ENCODE measurements around the gene ZNF75A.

Gene ZNF75A

GRCh38 chr16:3304370-3304769 lies 927 bp upstream of the ZNF75A start:
- no peak for TF ChIP-seq BACH2 (CRISPR knock-in tag; IDR thresholded peaks at IDR 0.05; ENCODE audit: borderline replicate concordance)
- no peak for TF ChIP-seq ZFP3 (CRISPR knock-in tag; IDR thresholded peaks at IDR 0.05)
- TF ChIP-seq ZC3H10 (CRISPR knock-in tag; IDR thresholded peaks at IDR 0.05): no peak
- TF ChIP-seq GLIS3 (CRISPR knock-in tag; IDR thresholded peaks at IDR 0.05): no peak
- TF ChIP-seq TSHZ2 (CRISPR knock-in tag; IDR thresholded peaks at IDR 0.05): no peak
- TF ChIP-seq ZNF8 (CRISPR knock-in tag; IDR thresholded peaks at IDR 0.05): no peak
- no peak for TF ChIP-seq SNAI2 (CRISPR knock-in tag; IDR thresholded peaks at IDR 0.05)
- no peak for TF ChIP-seq RARB (CRISPR knock-in tag; IDR thresholded peaks at IDR 0.05)
- TF ChIP-seq CSRNP3 (CRISPR knock-in tag; IDR thresholded peaks at IDR 0.05): no peak
- no peak for TF ChIP-seq OSR1 (CRISPR knock-in tag; IDR thresholded peaks at IDR 0.05)
- no peak for ATAC-seq

- no peak for TF ChIP-seq ARNTL (CRISPR knock-in tag; IDR thresholded peaks at IDR 0.05; ENCODE audit: borderline replicate concordance, low read depth)
- TF ChIP-seq PPARA (CRISPR knock-in tag; IDR thresholded peaks at IDR 0.05; ENCODE audit: borderline replicate concordance): no peak
- TF ChIP-seq CREB5 (CRISPR knock-in tag; IDR thresholded peaks at IDR 0.05; ENCODE audit: low read depth): no peak
- no peak for TF ChIP-seq ZNF70 (CRISPR knock-in tag; IDR thresholded peaks at IDR 0.05)
- ATAC-seq: no peak
These were observed 781 bp downstream of the ZNF75A start for GRCh38 chr16:3306078-3306477.

DNA sequence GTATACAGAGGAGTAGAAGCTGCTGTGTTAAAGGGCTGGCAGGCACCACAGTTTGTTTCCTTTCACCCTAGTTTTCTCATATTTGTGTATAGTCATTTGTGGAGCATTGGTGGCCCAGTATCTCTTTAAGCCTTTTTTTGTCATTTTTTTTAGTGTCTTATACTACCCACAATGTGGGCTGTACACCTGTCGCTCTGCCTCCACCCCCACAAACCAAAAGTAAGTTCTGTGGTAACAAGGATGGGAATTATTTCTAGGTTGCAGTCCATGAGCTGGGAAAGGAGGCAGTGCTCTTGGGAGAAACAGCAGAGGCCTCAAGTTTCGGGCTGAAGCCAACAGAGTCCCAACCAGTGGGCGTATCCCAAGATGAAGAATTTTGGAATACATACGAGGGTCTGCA lies 6.2 kb downstream of the ZNF75A start:
- TF ChIP-seq ISL1 (CRISPR knock-in tag; IDR thresholded peaks at IDR 0.05) (no peak), ZNF8 (CRISPR knock-in tag; IDR thresholded peaks at IDR 0.05) (no peak), TSHZ2 (CRISPR knock-in tag; IDR thresholded peaks at IDR 0.05) (no peak), ZC3H10 (CRISPR knock-in tag; IDR thresholded peaks at IDR 0.05) (no peak), CSDC2 (CRISPR knock-in tag; IDR thresholded peaks at IDR 0.05) (no peak), CREB5 (CRISPR knock-in tag; IDR thresholded peaks at IDR 0.05; ENCODE audit: low read depth) (no peak), ESRRG (CRISPR knock-in tag; IDR thresholded peaks at IDR 0.05) (no peak), RARB (CRISPR knock-in tag; IDR thresholded peaks at IDR 0.05) (no peak), CSRNP3 (CRISPR knock-in tag; IDR thresholded peaks at IDR 0.05) (no peak), ZNF565 (CRISPR knock-in tag; conservative IDR thresholded peaks at IDR 0.05; ENCODE audit: low read depth) (no peak), TOX (CRISPR knock-in tag; IDR thresholded peaks at IDR 0.05; ENCODE audit: borderline replicate concordance) (no peak), ZFP30 (CRISPR knock-in tag; IDR thresholded peaks at IDR 0.05) (no peak), TCF4 (CRISPR knock-in tag; IDR thresholded peaks at IDR 0.05; ENCODE audit: borderline replicate concordance) (no peak), BACH2 (CRISPR knock-in tag; IDR thresholded peaks at IDR 0.05; ENCODE audit: borderline replicate concordance) (no peak), ARNTL (CRISPR knock-in tag; IDR thresholded peaks at IDR 0.05; ENCODE audit: borderline replicate concordance, low read depth) (no peak), PPARA (CRISPR knock-in tag; IDR thresholded peaks at IDR 0.05; ENCODE audit: borderline replicate concordance) (no peak), GLIS3 (CRISPR knock-in tag; IDR thresholded peaks at IDR 0.05) (no peak), SNAI2 (CRISPR knock-in tag; IDR thresholded peaks at IDR 0.05) (no peak)
- TF ChIP-seq, protein P1, sequence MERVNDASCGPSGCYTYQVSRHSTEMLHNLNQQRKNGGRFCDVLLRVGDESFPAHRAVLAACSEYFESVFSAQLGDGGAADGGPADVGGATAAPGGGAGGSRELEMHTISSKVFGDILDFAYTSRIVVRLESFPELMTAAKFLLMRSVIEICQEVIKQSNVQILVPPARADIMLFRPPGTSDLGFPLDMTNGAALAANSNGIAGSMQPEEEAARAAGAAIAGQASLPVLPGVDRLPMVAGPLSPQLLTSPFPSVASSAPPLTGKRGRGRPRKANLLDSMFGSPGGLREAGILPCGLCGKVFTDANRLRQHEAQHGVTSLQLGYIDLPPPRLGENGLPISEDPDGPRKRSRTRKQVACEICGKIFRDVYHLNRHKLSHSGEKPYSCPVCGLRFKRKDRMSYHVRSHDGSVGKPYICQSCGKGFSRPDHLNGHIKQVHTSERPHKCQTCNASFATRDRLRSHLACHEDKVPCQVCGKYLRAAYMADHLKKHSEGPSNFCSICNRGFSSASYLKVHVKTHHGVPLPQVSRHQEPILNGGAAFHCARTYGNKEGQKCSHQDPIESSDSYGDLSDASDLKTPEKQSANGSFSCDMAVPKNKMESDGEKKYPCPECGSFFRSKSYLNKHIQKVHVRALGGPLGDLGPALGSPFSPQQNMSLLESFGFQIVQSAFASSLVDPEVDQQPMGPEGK (CRISPR knock-in tag; IDR thresholded peaks at IDR 0.05; ENCODE audit: borderline replicate concordance): no peak
- TF ChIP-seq, protein P2, sequence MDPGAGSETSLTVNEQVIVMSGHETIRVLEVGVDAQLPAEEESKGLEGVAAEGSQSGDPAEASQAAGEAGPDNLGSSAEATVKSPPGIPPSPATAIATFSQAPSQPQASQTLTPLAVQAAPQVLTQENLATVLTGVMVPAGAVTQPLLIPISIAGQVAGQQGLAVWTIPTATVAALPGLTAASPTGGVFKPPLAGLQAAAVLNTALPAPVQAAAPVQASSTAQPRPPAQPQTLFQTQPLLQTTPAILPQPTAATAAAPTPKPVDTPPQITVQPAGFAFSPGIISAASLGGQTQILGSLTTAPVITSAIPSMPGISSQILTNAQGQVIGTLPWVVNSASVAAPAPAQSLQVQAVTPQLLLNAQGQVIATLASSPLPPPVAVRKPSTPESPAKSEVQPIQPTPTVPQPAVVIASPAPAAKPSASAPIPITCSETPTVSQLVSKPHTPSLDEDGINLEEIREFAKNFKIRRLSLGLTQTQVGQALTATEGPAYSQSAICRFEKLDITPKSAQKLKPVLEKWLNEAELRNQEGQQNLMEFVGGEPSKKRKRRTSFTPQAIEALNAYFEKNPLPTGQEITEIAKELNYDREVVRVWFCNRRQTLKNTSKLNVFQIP (CRISPR knock-in tag; IDR thresholded peaks at IDR 0.05; ENCODE audit: borderline replicate concordance, low read depth): no peak
- ATAC-seq: no peak
